OCI-LY1 (cell line): ENCODE results near the gene TMEM26.

ENCODE experiments used
- CTCF ChIP-seq: fragments of 200-600 bp; sonication (generic), shearing (Covaris generic); IDR thresholded peaks from 2 replicates; pipeline ENCODE4 v1.5.1; 2017; ENCODE audit warnings: mild to moderate bottlenecking, antibody characterized with exemption, low read length, moderate library complexity, mixed read lengths
- EZH2 ChIP-seq: fragments of 200-600 bp; sonication (generic), shearing (Covaris generic); IDR thresholded peaks from 2 replicates; pipeline ENCODE4 v1.8.0; 2017; ENCODE audit warnings: borderline replicate concordance, mixed run types, mild to moderate bottlenecking, antibody characterized with exemption, low read length, moderate library complexity, mixed read lengths

- TF ChIP-seq EZH2 (no peak), CTCF (no peak)
Measured at GRCh38 chr10:61492364-61492995, 39.3 kb upstream of the TMEM26 start.
